ENCODE measurements around the gene CSF2RB. TPM values are rescaled to one million over a fixed set of nuclear protein-coding genes. Genes with fewer than 3 reads are reported as not detected.

The CSF2RB gene
- total and polyA plus RNA-seq, 2 experiments from 2014 or later = 2.6 to 4.1 TPM

DNA sequence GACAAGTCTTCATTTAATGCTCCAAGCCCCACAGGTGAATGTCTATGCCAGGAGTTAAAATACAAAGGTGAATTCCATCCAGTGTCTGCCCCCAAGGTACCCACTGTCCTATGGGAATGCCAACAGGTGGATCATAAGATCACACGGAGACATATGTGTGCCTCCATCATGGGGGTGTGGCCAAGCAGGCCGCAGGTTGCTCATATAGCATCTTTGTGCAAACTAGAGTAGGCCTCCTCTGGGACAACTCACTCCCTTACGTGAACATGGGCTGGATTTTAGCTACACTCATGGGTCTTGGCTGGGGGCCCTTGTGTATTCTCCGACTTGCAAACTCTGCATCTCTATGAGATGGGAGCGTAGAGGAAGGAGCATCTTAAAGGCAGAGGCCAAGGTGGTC is 45.7 kb upstream of the CSF2RB start:
- TF ChIP-seq EZH2 (IDR thresholded peaks at IDR 0.05; ENCODE audit: insufficient read depth, poor library complexity, severe bottlenecking) = no peak
- TF ChIP-seq EZH2phosphoT487 (IDR thresholded peaks at IDR 0.05; ENCODE audit: insufficient read depth, low read depth) = no peak
- no peak for DNase-seq
- Histone ChIP-seq H4K20me1 (ENCODE audit: insufficient read depth) (no peaks in the 10 kb centered on the region), H2AFZ (no peak overlapping the region), H3K4me1 (ENCODE audit: insufficient read depth) (no peaks in the 10 kb centered on the region), H3K9me3 (ENCODE audit: low read depth) (no peaks in the 10 kb centered on the region), H3K36me3 (ENCODE audit: low read depth) (no peaks in the 10 kb centered on the region), H3F3A (ENCODE audit: insufficient read depth) (no peaks in the 10 kb centered on the region), H3K9ac (no peak overlapping the region), H3K4me2 (ENCODE audit: unreplicated experiment) (no peak overlapping the region), H3K79me2 (ENCODE audit: insufficient read depth) (no peaks in the 10 kb centered on the region), H3K27me3 (replicated peaks; ENCODE audit: insufficient read depth) (peaks cover 8% of the 10 kb centered on the region), H3K9me2 (ENCODE audit: insufficient read depth) (no peaks in the 10 kb centered on the region), H3K4me3 (no peak overlapping the region), H3K27ac (no peak overlapping the region)
- WGBS, 2 experiments (ENCODE audit: low coverage in 1 of 2, low lambda C conversion rate in 2 of 2, missing lambda C conversion rate in 2 of 2) = 27 to 35% methylated on average over 5 of the region's 5 CpGs
- in situ Hi-C loops (cut with MboI) = loop anchor here (10.0 kb wide), 1 partner anchor 107 kb away; no protein-coding TSS in a partner anchor

DNA sequence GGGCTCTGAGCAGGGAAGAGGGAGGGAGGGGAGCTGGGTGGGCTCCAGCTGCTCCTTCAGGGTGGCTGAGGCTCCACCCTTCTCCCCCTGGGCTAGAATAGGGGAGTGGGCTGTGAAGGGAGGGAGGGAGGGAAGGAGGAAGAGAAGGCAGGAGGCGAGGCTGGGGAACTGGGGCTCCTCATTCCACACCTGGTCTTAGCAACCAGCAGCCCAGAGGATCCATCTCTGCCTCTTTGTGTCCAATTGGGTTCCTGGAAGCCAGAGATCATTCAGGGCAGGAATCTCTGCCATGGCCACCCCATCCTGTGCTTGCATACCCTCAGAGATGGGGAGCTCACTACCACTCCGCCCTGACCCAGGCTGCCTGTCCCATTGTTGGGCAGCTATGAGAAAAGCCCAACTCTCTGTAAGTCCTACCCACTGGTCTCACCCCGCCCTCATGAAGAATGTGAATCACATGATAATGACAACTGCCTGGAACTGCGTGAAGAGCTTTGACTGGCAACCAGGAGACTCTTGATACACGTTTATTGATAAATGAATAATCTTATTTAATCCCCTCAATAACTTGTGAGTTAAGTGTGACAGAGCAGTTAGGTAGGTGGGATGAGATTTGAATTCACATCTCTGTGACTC is 44.8 kb upstream of the CSF2RB start:
- no peak for TF ChIP-seq EZH2phosphoT487 (IDR thresholded peaks at IDR 0.05; ENCODE audit: insufficient read depth, low read depth)
- no peak for TF ChIP-seq EZH2 (IDR thresholded peaks at IDR 0.05; ENCODE audit: insufficient read depth, poor library complexity, severe bottlenecking)
- no peak for DNase-seq
- no peak overlapping the region for H2AFZ ChIP-seq
- no peak overlapping the region for H3K9ac ChIP-seq
- no peaks in the 10 kb centered on the region for H3K79me2 ChIP-seq (ENCODE audit: insufficient read depth)
- no peak overlapping the region for H3K27ac ChIP-seq
- H3K4me1 ChIP-seq (ENCODE audit: insufficient read depth) = no peaks in the 10 kb centered on the region
- no peaks in the 10 kb centered on the region for H3K9me2 ChIP-seq (ENCODE audit: insufficient read depth)
- peaks cover 8% of the 10 kb centered on the region for H3K27me3 ChIP-seq (replicated peaks; ENCODE audit: insufficient read depth)
- 0 out of 2 replicates have a peak, but pooled peaks cover 3% of the 10 kb centered on the region for H3F3A ChIP-seq (ENCODE audit: insufficient read depth)
- no peaks in the 10 kb centered on the region for H3K36me3 ChIP-seq (ENCODE audit: low read depth)
- WGBS, 2 experiments (ENCODE audit: low coverage in 1 of 2, low lambda C conversion rate in 2 of 2, missing lambda C conversion rate in 2 of 2) = 34 to 44% methylated on average over 4 to 5 of the region's 5 CpGs
- H3K4me2 ChIP-seq (ENCODE audit: unreplicated experiment) = no peak overlapping the region
- no peak overlapping the region for H3K4me3 ChIP-seq
- in situ Hi-C loops (cut with MboI) = loop anchor here (10.0 kb wide), 1 partner anchor 106 kb away; no protein-coding TSS in a partner anchor
- H4K20me1 ChIP-seq (ENCODE audit: insufficient read depth) = no peaks in the 10 kb centered on the region
- no peaks in the 10 kb centered on the region for H3K9me3 ChIP-seq (ENCODE audit: low read depth)

DNA sequence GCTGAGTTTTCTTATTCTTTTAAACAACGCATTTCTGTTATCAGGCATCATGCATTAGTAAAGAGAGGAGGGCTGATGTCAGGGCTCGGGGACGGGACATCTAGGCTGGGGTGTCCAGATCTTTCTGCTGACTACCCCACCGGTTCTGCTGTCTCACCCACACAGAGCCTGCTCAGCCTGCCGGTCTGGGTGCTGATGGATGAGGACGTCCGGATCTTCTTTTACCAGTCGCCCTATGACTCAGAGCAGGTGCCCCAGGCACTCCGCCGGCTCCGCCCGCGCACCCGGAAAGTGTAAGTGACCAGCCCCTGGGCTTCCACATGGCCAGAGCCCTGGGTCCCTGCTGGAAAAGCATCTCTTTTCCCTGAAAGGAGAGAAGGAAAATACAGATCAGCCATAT is 43.2 kb upstream of the CSF2RB start:
- Histone ChIP-seq H3K36me3 (ENCODE audit: low read depth) (no peaks in the 10 kb centered on the region), H3K79me2 (ENCODE audit: insufficient read depth) (no peaks in the 10 kb centered on the region), H3F3A (ENCODE audit: insufficient read depth) (0 out of 2 replicates have a peak, but pooled peaks cover 3% of the 10 kb centered on the region), H3K4me3 (no peak overlapping the region), H3K9ac (no peak overlapping the region), H3K27ac (no peak overlapping the region), H3K9me3 (ENCODE audit: low read depth) (no peaks in the 10 kb centered on the region), H2AFZ (no peak overlapping the region), H3K27me3 (replicated peaks; ENCODE audit: insufficient read depth) (peaks cover 8% of the 10 kb centered on the region), H4K20me1 (ENCODE audit: insufficient read depth) (no peaks in the 10 kb centered on the region), H3K9me2 (ENCODE audit: insufficient read depth) (no peaks in the 10 kb centered on the region), H3K4me2 (ENCODE audit: unreplicated experiment) (no peak overlapping the region), H3K4me1 (ENCODE audit: insufficient read depth) (peaks cover 6% of the 10 kb centered on the region)
- DNase-seq = no peak
- WGBS, 2 experiments (ENCODE audit: low coverage in 1 of 2, low lambda C conversion rate in 2 of 2, missing lambda C conversion rate in 2 of 2) = 59 to 66% methylated on average over 14 of the region's 14 CpGs
- in situ Hi-C loops (cut with MboI) = no loop called here
- TF ChIP-seq EZH2phosphoT487 (IDR thresholded peaks at IDR 0.05; ENCODE audit: insufficient read depth, low read depth) (no peak), EZH2 (IDR thresholded peaks at IDR 0.05; ENCODE audit: insufficient read depth, poor library complexity, severe bottlenecking) (no peak)

DNA sequence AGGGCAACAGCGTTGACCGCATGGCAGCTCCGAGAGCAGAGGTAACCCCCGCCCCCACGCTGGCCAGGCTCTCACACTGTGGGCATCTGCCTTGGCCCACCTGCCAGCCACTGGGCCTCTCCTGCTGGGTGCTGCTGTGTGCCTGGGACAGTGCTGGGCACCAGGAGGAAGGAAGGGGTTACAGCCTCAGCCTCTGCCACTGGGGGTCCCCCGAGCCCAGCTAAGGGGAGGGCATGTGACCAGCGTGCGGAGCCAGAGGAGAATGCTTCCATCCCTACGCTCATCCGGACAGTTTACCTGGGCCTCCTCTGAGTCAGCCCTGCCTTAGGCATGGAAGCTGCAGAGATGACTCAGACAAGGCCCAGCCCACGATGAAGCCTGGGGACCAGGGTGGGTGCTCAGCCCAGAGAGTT is 41.8 kb upstream of the CSF2RB start:
- H3K9ac ChIP-seq = no peak overlapping the region
- no peak overlapping the region for H3K4me3 ChIP-seq
- peaks cover 6% of the 10 kb centered on the region; the same call in 1 of the 2 replicates for H3K27me3 ChIP-seq (replicated peaks; ENCODE audit: insufficient read depth)
- in situ Hi-C loops (cut with MboI) = no loop called here
- H3K36me3 ChIP-seq (ENCODE audit: low read depth) = no peaks in the 10 kb centered on the region
- DNase-seq = peak; percentile 41
- peaks cover 6% of the 10 kb centered on the region for H3K4me1 ChIP-seq (ENCODE audit: insufficient read depth)
- 43 to 47% methylated on average over 11 of the region's 11 CpGs for WGBS, 2 experiments (ENCODE audit: low coverage in 1 of 2, low lambda C conversion rate in 2 of 2, missing lambda C conversion rate in 2 of 2)
- 0 out of 2 replicates have a peak, but pooled peaks cover 3% of the 10 kb centered on the region for H3F3A ChIP-seq (ENCODE audit: insufficient read depth)
- H3K79me2 ChIP-seq (ENCODE audit: insufficient read depth) = no peaks in the 10 kb centered on the region
- TF ChIP-seq EZH2 (IDR thresholded peaks at IDR 0.05; ENCODE audit: insufficient read depth, poor library complexity, severe bottlenecking) (no peak), EZH2phosphoT487 (IDR thresholded peaks at IDR 0.05; ENCODE audit: insufficient read depth, low read depth) (no peak)
- no peak overlapping the region for H3K27ac ChIP-seq
- H4K20me1 ChIP-seq (ENCODE audit: insufficient read depth) = no peaks in the 10 kb centered on the region
- no peak overlapping the region for H3K4me2 ChIP-seq (ENCODE audit: unreplicated experiment)
- H2AFZ ChIP-seq = no peak overlapping the region
- H3K9me3 ChIP-seq (ENCODE audit: low read depth) = no peaks in the 10 kb centered on the region
- no peaks in the 10 kb centered on the region for H3K9me2 ChIP-seq (ENCODE audit: insufficient read depth)
